GM21447 (cell line): ENCODE data around the gene NOC4L.

Source experiments
- ATAC-seq: cut with Tn5 transposase; IDR thresholded peaks from one replicate; pipeline ENCODE4 v1.9.1; 2021; ENCODE audit not compliant: unreplicated experiment

Gene NOC4L

GRCh38 chr12:132168311-132169031, 24.2 kb downstream of the NOC4L start:
- no peak for ATAC-seq

DNA sequence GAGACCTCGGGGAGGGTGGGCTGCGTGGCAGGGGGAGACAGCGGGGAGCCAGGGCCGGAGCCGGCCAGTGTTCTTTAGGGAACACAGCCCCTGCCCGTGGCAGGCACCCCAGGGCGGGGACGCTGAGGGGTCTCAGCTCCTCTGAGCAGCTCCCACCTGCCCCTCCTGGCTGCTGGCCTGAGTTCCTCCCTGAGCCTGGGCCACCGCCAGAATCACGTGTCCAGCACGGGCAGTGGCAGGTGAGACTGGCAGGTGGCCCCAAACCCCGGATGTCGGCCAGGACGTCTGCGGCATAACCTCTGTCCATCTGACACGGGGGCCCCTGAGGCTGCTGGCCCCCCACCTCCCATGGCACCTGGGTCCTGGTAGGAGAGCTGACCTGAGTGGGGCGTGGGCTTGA, 25.1 kb downstream of the NOC4L start:
- ATAC-seq, result no peak

GRCh38 chr12:132170094-132170636, 25.9 kb downstream of the NOC4L start:
- ATAC-seq, result no peak

- ATAC-seq, result no peak
These were observed 26.5 kb downstream of the NOC4L start for GRCh38 chr12:132170637-132171292.

GRCh38 chr12:132171293-132171967, 27.2 kb downstream of the NOC4L start:
- ATAC-seq, result no peak

- no peak for ATAC-seq
These were observed 27.8 kb downstream of the NOC4L start for GRCh38 chr12:132171968-132172521.

GRCh38 chr12:132172619-132173018, 28.4 kb downstream of the NOC4L start:
- no peak for ATAC-seq

- ATAC-seq, result no peak
These were observed 29.1 kb downstream of the NOC4L start for GRCh38 chr12:132173135-132174014.

DNA sequence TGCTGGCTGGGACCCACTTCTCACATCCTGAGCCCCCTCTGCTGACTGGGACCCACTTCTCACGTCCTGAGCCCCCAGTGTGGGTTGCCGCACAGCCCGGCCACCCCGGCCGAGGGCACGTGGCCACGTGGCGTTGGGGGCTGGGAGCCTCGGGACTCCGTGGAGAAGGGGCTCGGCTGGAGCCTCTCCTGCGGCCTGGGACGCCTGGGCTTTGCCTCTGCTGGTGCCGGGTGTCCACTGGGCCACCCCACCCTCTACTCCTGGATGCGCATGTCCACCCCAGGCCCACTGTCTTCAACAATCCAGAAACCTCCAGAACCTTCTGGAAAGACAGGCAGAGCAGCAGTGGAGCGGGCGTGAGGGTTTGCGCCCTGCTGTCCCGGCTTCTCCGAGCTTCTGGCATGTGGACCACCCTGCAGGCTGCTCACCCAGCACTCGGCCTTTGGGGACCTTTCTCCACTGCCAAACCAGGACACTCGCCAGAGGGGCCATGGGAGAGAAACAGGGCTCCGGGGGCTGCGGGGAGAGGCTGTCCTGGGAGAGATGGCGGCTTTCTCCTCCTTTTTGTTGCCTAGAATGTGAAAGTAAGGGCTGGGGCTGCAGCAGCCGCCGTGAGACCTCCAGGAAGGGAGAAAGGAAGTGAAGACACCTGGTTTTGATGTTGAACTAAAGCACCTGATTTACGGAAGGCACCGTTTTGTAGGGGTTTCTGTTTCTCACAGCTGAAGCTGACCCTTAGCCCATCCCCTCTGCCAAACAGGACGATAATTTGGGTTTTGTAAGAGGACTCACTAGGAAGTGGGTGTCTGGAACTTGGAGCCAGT, 30.0 kb downstream of the NOC4L start:
- ATAC-seq, result no peak

GRCh38 chr12:132174839-132175490, 30.7 kb downstream of the NOC4L start:
- ATAC-seq, result no peak

DNA sequence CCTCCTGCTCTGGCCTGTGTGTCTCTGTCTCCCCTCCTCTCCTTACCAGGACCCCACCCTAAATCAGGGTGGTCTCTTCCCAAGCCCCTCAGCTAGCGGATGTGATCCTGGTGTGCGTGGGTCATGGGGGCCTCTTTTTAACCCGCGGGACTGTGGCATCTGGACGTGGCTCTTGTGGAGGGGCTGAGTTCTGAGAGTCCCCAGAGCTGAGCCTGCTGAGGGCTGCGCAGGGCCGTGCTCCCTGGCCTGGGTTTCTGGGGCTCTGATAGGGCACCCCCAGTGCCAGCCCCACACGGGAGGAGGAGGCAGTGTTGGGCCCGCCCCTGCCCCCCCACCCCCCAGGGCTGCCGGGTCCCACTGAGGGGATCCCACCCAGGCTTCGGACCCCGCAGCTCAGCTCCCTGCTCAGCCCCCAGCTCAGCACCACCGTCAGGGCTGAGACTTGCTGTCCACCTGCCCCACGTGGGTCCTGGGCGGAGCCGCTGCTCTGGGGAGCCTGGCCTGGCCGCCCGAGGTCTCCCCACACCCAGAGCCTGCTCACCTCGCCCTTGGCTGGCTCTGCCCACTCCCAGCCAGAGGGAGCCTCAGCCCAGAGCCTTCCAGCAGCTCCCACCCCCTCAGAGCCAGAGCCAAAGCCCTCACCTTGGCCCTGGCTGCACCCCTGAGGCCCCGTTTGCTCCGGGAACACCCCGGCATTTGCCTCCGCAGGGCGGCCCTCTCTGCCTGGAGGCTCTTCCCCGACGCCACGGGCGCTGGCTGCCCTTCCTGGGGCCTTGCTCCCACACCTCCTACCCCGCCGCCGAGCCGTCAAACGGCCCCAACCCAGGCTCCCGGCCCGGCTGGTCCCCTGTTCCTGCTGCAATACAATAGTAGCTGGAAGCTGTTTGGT, 31.5 kb downstream of the NOC4L start:
- no peak for ATAC-seq

DNA sequence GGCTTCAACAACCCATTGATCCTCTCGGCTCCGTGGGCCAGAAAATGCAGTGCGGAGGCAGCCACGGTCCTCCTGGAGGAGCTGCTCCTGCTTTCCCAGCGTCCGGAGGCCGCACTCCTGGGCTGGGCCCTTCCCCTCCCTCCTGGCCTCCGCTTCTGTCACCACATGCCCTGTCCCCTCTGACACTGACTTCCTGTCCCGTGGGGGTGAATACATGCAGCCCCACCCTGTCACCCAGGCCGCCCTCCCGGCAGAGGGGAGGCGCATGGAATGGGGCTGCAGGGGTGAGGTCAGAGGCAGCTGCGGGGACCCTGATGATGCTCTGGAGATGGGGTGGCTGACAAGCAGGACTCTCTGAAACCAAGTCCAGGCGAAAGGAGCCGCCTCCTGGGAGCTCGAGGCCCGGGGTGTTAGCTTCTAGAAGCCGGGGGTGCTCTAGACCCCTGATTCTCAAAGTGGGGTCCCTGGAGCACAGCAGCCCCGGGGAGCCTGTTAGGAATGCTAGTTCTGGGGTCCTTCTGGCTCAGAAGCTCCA, 32.2 kb downstream of the NOC4L start:
- ATAC-seq, result no peak

DNA sequence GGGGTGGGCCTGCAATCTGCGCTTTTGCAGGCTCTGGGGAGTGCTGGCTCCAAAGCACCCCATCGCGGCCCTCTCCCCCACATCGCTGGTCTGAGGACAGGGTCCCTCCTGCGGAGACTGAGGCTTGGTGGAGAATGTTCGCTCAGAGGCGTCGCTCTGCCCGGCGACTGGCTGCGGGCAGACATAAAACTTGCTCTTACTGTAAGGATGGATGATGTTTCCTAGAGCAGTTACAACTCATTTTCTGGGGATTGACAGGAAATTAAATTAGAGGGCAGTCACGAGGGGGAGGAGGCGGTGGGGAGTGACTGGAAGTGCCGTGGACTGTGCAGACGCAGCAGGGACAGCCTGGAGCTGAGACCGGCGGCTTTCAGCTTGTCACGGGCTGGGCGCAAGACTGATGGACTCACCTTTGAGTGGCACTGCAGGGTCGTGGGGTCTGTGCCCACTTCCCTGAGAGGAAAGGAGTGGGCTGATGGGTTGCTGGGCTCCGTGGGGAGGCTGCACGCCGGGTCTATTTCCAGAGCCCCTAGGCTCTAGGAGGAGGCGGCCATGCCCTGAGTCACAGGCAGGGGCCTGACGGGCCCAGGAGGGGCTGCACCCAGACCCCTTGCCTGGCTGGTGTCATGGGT, 32.8 kb downstream of the NOC4L start:
- ATAC-seq, result no peak

DNA sequence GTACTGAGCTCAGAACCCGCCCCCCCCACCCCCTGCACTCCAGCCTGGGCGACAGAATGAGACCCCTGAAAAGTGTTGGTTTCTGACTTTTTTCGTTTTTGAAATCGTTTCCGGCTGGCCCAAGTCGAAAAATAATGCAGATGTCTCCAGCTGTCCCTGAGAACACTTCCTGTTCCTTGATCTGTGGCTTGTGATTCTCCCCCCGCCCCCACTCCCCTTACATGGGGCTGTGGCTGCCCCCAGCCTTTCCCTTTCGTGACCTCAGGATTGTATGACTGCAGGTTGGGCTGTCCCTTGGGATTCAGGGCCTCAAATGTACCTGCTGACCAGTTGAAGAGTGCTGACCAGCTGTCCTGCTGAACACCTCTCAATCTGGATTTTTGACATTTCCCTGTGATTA, 34.1 kb downstream of the NOC4L start:
- no peak for ATAC-seq

DNA sequence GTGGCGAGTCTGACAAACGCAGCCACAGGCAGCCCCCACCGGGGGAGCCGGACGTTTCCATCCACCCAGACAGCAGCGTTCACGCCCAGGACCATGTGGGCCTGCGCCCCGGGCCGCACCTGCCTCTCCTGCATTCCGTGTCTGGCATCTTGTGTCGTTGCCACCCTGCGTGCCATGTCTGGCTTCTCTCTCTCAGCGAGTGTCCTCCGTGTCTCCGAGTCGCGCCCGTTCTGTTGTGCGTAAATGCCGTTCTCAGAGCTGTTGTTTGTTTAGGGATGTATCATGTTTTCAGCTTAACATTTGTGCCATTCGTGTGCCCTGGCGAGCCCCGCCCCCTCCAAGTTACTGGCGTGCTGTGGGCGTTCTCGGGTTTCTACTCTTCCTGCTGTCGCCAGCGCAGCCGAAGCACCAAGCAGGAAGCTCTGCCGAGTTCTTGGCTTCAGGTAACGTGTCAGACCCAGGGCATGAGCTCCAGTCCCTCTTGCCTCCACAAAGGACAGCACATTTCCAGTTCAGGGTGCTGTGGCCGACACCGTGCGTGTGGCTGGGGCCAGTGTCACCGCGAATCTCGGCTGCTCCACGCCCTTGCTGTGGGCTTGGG, 34.6 kb downstream of the NOC4L start:
- no peak for ATAC-seq

- no peak for ATAC-seq
These were observed 35.4 kb downstream of the NOC4L start for GRCh38 chr12:132179431-132180362.
